Measurements from ENCODE around the gene SH3GL3.

The SH3GL3 gene

GRCh38 chr15:83559310-83559966, 112.3 kb downstream of the SH3GL3 start:
- no peak for DNase-seq (ENCODE audit: low spot score)
- TF ChIP-seq, protein P1, sequence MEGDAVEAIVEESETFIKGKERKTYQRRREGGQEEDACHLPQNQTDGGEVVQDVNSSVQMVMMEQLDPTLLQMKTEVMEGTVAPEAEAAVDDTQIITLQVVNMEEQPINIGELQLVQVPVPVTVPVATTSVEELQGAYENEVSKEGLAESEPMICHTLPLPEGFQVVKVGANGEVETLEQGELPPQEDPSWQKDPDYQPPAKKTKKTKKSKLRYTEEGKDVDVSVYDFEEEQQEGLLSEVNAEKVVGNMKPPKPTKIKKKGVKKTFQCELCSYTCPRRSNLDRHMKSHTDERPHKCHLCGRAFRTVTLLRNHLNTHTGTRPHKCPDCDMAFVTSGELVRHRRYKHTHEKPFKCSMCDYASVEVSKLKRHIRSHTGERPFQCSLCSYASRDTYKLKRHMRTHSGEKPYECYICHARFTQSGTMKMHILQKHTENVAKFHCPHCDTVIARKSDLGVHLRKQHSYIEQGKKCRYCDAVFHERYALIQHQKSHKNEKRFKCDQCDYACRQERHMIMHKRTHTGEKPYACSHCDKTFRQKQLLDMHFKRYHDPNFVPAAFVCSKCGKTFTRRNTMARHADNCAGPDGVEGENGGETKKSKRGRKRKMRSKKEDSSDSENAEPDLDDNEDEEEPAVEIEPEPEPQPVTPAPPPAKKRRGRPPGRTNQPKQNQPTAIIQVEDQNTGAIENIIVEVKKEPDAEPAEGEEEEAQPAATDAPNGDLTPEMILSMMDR (IDR thresholded peaks at IDR 0.05) = peak; percentile 46
- Histone ChIP-seq H3K27ac (no peak overlapping the region), H3K4me3 (no peak overlapping the region)

GRCh38 chr15:83561661-83562060, 114.5 kb downstream of the SH3GL3 start:
- no peak for DNase-seq (ENCODE audit: low spot score)
- TF ChIP-seq, protein P1 (IDR thresholded peaks at IDR 0.05) = no peak
- Histone ChIP-seq H3K4me3 (no peak overlapping the region), H3K27ac (no peak overlapping the region)

- Histone ChIP-seq H3K27ac (no peak overlapping the region), H3K4me3 (no peak overlapping the region)
- TF ChIP-seq, protein P1 (IDR thresholded peaks at IDR 0.05) = no peak
- DNase-seq (ENCODE audit: low spot score) = no peak
These were observed 118.0 kb downstream of the SH3GL3 start for GRCh38 chr15:83565138-83565537.

DNA sequence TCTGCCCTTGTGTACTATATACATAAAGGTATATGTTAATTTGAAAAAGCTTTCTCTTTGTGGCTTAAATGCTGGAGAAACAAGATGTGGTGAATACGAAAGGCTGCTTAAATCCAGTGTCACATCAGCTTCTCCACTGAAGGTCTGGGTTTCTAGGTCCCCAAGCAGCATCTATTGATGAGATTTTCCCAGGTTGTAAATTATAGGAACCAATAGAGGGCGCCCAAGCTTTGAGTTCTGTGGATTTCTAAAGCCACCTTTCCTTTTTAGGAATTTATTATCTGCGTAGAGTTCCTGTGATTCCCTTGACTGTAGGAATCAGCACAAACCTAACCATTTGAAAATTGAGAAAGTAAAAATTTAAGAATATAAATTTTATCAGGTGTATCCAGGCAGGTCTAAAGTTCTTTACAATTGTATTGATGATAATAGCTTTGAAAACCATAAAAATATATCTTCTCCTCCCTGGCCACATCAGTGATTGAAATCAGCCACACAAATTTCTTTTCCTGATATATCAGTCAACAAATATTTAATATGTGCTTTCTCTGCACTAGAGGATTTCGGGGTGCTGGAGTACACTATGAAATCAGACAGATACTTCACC, 118.5 kb downstream of the SH3GL3 start:
- TF ChIP-seq, protein P1 (IDR thresholded peaks at IDR 0.05) = no peak
- Histone ChIP-seq H3K4me3 (no peak overlapping the region), H3K27ac (no peak overlapping the region)
- DNase-seq (ENCODE audit: low spot score) = no peak

GRCh38 chr15:83567318-83567717, 120.2 kb downstream of the SH3GL3 start:
- H3K4me3 ChIP-seq = no peak overlapping the region
- no peak for DNase-seq (ENCODE audit: low spot score)
- TF ChIP-seq, protein P1 (IDR thresholded peaks at IDR 0.05) = no peak
- no peak overlapping the region for H3K27ac ChIP-seq

GRCh38 chr15:83569341-83569740, 122.2 kb downstream of the SH3GL3 start:
- TF ChIP-seq, protein P1 (IDR thresholded peaks at IDR 0.05) = no peak
- no peak for DNase-seq (ENCODE audit: low spot score)
- Histone ChIP-seq H3K4me3 (no peak overlapping the region), H3K27ac (no peak overlapping the region)

- Histone ChIP-seq H3K4me3 (no peak overlapping the region), H3K27ac (no peak overlapping the region)
- DNase-seq (ENCODE audit: low spot score) = no peak
- TF ChIP-seq, protein P1 (IDR thresholded peaks at IDR 0.05) = no peak
These were observed 123.6 kb downstream of the SH3GL3 start for GRCh38 chr15:83570756-83571155.

All from coronary artery (tissue), 2 donors.